Naive thymus-derived CD8-positive, alpha-beta T cell (primary cell): Measurements from ENCODE around the gene MYOF. TPM values are rescaled to one million over a fixed set of nuclear protein-coding genes. Genes with fewer than 3 reads are reported as not detected.
A peak's percentile ranks its signal among the peaks of the same experiment; 100 is the strongest.
"Not testable (repeated sequence)": the region's sequence is repeated elsewhere in the genome, so short reads cannot be mapped to it uniquely, and the experiment has no call there.

Experiments used
- ATAC-seq, 2 donors: fragments of 150-1000 bp; cut with Tn5 transposase in 1 of 2; sonication (Bioruptor Pico), chemical (Tn5 transposase) in 1 of 2; 1 replicate in 1 of 2; 2 replicates in 1 of 2; pipeline ENCODE4 v1.10.0; 2021; ENCODE audit warnings: mild to moderate bottlenecking in 2 of 2, moderate library complexity in 2 of 2
- POLR2A ChIA-PET: fragments of 350-600 bp; sonication (Branson Sonifier 250); formaldehyde crosslinking; loops from one replicate; lab custom pipeline; 2021; ENCODE audit warnings: antibody characterized with exemption; lab: Charles Lee
- DNase-seq, 10 donors: peaks; one replicate each; pipeline versions ENCODE4 v3.0.0 to v3.0.0-alpha.2; 2020 to 2022
- H3K27ac Mint-ChIP-seq, 10 donors: one replicate each; pipeline ENCODE4 v1.8.0; 2020 to 2022; ENCODE audit warnings: mild to moderate bottlenecking in 10 of 10, mixed read lengths in 10 of 10, moderate library complexity in 4 of 10, inconsistent platforms in 1 of 10
- H3K27me3 Mint-ChIP-seq, 5 donors: one replicate each; pipeline ENCODE4 v1.8.0; 2021 to 2022; ENCODE audit warnings: mixed read lengths in 5 of 5
- H3K36me3 Mint-ChIP-seq, 3 donors: one replicate each; pipeline ENCODE4 v1.8.0; 2020 to 2022; ENCODE audit warnings: mixed read lengths in 3 of 3, mild to moderate bottlenecking in 2 of 3, inconsistent platforms in 1 of 3
- H3K4me1 Mint-ChIP-seq, 4 donors: one replicate each; pipeline ENCODE4 v1.8.0; 2021 to 2022; ENCODE audit warnings: mixed read lengths in 4 of 4
- H3K4me3 Mint-ChIP-seq, 10 donors: one replicate each; pipeline ENCODE4 v1.8.0; 2020 to 2022; ENCODE audit warnings: mild to moderate bottlenecking in 10 of 10, mixed read lengths in 10 of 10, moderate library complexity in 6 of 10, inconsistent platforms in 1 of 10
- H3K9me3 Mint-ChIP-seq, 9 donors: one replicate each; pipeline ENCODE4 v1.8.0; 2020 to 2022; ENCODE audit warnings: mixed read lengths in 9 of 9, mild to moderate bottlenecking in 3 of 9, inconsistent platforms in 1 of 9, moderate library complexity in 1 of 9
- polyA plus RNA-seq, 3 donors: library from polyadenylated mRNA; unstranded; fragments of 300-500 nt; fragmentation: Illumina TruSeq; gene quantifications; one replicate each; pipeline ENCODE4 v1.2.3, GENCODE V29; 2021
- total RNA-seq, 8 experiments: library from RNA in 2 of 8; stranded (reverse) in 2 of 8; gene quantifications; one replicate each; pipeline ENCODE4 v1.2.3 and lab custom pipeline; 2021 to 2026

MYOF gene
- total and polyA plus RNA-seq, 5 experiments from 2014 or later, result 0.11 TPM; not detected in 4

- Mint-ChIP-seq H3K36me3 (no peaks in the 10 kb centered on the region), H3K4me1 (peaks cover 0 to 2% (median 0%) of the 10 kb centered on the region in 4 donors), H3K27me3 (peaks cover 0 to 4% (median 0%) of the 10 kb centered on the region in 5 donors), H3K4me3 (no peak overlapping the region), H3K27ac (no peak overlapping the region), H3K9me3 (no peaks in the 10 kb centered on the region)
- DNase-seq, result no peak
- ATAC-seq, result no peak
- POLR2A ChIA-PET, result interaction anchor here (1.1 kb wide), 1 partner anchor 99 kb away, joined by 3 read pairs; no protein-coding TSS in a partner anchor
Measured at GRCh38 chr10:93475227-93475626, 6.9 kb downstream of the MYOF start.

- Mint-ChIP-seq H3K27ac (no peak overlapping the region), H3K27me3 (peaks cover 0 to 4% (median 0%) of the 10 kb centered on the region in 5 donors), H3K36me3 (no peaks in the 10 kb centered on the region), H3K9me3 (no peaks in the 10 kb centered on the region), H3K4me3 (no peak overlapping the region), H3K4me1 (peaks cover 0 to 2% (median under 1%) of the 10 kb centered on the region in 4 donors)
- ATAC-seq (no peak), DNase-seq (no peak)
- POLR2A ChIA-PET, result no interaction called here
Measured at GRCh38 chr10:93473804-93474472, 8.2 kb downstream of the MYOF start.

DNA sequence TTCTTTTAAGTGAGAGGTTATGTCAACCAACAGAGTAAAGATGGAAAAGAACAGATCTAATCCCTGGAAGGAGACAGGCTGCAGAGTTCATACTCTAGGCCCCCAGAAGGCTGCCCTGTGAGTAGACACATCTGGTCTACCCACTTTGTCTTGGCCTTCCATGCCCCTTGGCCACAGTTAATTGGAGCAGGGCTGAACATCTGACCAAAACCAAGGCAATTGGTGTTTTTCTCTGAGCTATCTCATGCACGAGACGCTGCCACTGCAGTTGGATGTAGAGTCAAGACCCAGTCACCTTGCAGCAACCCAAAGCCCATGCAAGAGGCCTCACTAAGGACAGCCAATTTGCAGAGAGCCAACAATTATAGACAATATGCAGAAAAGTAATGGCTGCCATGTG, 9.0 kb downstream of the MYOF start:
- no peaks in the 10 kb centered on the region for H3K9me3 Mint-ChIP-seq
- no peak overlapping the region for H3K4me3 Mint-ChIP-seq
- no peaks in the 10 kb centered on the region for H3K36me3 Mint-ChIP-seq
- POLR2A ChIA-PET, result no interaction called here
- H3K27ac Mint-ChIP-seq, result no peak overlapping the region
- peaks cover 0 to 4% (median 0%) of the 10 kb centered on the region in 5 donors for H3K27me3 Mint-ChIP-seq
- ATAC-seq (no peak), DNase-seq (no peak)
- peaks cover 0 to 2% (median under 1%) of the 10 kb centered on the region in 4 donors for H3K4me1 Mint-ChIP-seq

GRCh38 chr10:93471110-93471651, 11.0 kb downstream of the MYOF start:
- peaks cover 0 to 2% (median under 1%) of the 10 kb centered on the region in 4 donors for H3K4me1 Mint-ChIP-seq
- no peaks in the 10 kb centered on the region for H3K9me3 Mint-ChIP-seq
- H3K36me3 Mint-ChIP-seq, result no peaks in the 10 kb centered on the region
- H3K27ac Mint-ChIP-seq, result no peak overlapping the region
- DNase-seq (no peak), ATAC-seq (no peak)
- POLR2A ChIA-PET, result interaction anchor here (0.6 kb wide), 1 partner anchor 906 kb away, joined by 7 read pairs; no protein-coding TSS in a partner anchor
- H3K27me3 Mint-ChIP-seq, result no peaks in the 10 kb centered on the region
- H3K4me3 Mint-ChIP-seq, result no peak overlapping the region

DNA sequence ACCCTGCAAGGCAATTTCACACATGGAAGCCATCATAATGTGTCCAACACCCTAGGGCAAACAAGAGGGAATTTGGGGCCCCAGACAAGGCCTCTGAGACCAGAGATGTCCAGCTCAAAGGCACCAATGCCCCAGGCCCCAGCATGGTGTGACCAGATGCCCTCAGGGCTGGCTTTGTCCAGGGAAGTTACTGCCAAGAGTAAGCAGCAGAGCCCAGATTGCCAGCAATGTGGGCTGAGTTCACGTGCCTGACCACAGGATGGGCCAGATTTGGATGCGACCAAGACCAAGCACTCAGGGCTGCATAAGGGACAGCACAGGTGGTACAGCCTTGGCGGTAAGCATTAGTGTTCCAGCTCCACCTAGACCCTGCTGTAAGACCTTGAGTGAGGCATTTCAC, 12.7 kb downstream of the MYOF start:
- Mint-ChIP-seq H3K36me3 (no peaks in the 10 kb centered on the region), H3K27ac (peak overlapping the region in 1 of 10 donors; percentile 58), H3K4me3 (no peak overlapping the region), H3K9me3 (no peaks in the 10 kb centered on the region), H3K27me3 (no peaks in the 10 kb centered on the region), H3K4me1 (peaks cover 0 to 2% (median under 1%) of the 10 kb centered on the region in 4 donors)
- ATAC-seq (no peak), DNase-seq (no peak)
- POLR2A ChIA-PET, result no interaction called here

GRCh38 chr10:93468461-93469213, 13.5 kb downstream of the MYOF start:
- no peaks in the 10 kb centered on the region for H3K27me3 Mint-ChIP-seq
- no peaks in the 10 kb centered on the region for H3K36me3 Mint-ChIP-seq
- H3K4me3 Mint-ChIP-seq, result no peak overlapping the region
- no peak for ATAC-seq
- peaks cover 0 to 9% (median under 1%) of the 10 kb centered on the region in 4 donors for H3K4me1 Mint-ChIP-seq
- H3K9me3 Mint-ChIP-seq, result no peaks in the 10 kb centered on the region
- no peak for DNase-seq
- POLR2A ChIA-PET, result no interaction called here
- no peak overlapping the region for H3K27ac Mint-ChIP-seq

DNA sequence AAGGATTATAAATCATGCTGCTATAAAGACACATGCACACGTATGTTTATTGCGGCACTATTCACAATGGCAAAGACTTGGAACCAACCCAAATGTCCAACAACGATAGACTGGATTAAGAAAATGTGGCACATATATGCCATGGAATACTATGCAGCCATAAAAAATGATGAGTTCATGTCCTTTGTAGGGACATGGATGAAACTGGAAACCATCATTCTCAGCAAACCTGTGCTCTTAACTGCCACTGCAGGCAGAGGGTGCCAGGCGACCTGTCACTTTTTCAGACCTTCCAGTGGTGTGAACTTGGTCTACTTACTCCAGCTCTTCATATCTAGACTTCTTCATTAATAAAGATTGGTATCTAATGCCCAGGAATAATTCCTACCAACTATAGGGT, 14.5 kb downstream of the MYOF start:
- H3K27me3 Mint-ChIP-seq, H3K4me3 Mint-ChIP-seq, DNase-seq, H3K36me3 Mint-ChIP-seq, H3K9me3 Mint-ChIP-seq, POLR2A ChIA-PET, ATAC-seq, H3K27ac Mint-ChIP-seq: not testable (repeated sequence)
- H3K4me1 Mint-ChIP-seq, result peaks cover 0 to 14% (median under 1%) of the 10 kb centered on the region in 4 donors

DNA sequence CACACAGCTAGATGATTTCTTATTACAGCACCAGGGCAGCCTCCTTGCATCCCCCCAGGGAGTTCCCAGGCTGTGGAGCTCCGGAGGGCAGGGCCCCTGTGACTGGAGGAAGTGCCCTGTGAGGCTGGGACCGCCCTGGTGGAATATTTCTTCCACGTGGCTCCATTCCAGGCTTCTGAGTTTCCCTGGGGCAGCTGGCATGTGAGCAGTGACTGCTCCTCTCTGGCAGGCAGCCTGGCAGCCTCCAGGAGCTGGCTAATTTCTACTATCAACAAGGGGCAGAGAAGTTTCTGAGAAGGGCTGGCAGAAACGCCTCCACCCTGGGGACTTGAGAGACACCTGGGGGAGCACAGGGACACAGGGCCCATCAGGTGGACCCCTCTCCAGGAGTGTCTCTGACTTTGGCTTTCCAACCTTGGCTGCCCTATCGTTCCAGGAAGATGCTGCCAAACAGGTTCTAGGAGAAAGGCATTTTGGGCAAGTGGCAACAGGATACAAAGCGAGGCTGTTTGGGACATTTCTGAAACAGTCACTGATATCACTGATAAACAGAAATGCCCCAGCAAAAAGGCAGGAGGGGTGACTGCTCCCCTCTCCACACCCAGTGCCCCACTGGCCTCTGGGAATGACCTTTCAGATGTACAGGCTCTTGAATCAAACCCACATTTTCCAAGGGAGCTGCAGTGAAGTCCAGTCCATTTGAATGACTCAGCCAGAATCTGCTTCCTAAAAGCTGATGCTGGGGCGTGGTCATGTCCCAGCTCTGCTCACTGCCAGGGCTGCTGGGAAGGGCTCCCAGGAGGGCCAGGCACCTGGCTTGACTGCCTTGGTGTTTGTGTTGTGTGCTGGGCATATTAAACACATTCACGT, 16.1 kb downstream of the MYOF start:
- H3K4me1 Mint-ChIP-seq, result peaks cover 0 to 23% (median under 1%) of the 10 kb centered on the region in 4 donors
- H3K9me3 Mint-ChIP-seq, result no peaks in the 10 kb centered on the region
- no peak overlapping the region for H3K27ac Mint-ChIP-seq
- H3K36me3 Mint-ChIP-seq, result no peaks in the 10 kb centered on the region
- H3K27me3 Mint-ChIP-seq, result no peaks in the 10 kb centered on the region
- POLR2A ChIA-PET, result no interaction called here
- ATAC-seq (no peak), DNase-seq (no peak)
- no peak overlapping the region for H3K4me3 Mint-ChIP-seq

GRCh38 chr10:93464776-93465388, 17.3 kb downstream of the MYOF start:
- Mint-ChIP-seq H3K27ac (no peak overlapping the region), H3K27me3 (peaks cover 0 to 2% (median 0%) of the 10 kb centered on the region in 5 donors), H3K4me1 (peaks cover 0 to 24% (median under 1%) of the 10 kb centered on the region in 4 donors), H3K4me3 (no peak overlapping the region), H3K36me3 (no peaks in the 10 kb centered on the region), H3K9me3 (no peaks in the 10 kb centered on the region)
- no peak for ATAC-seq
- DNase-seq, result no peak
- POLR2A ChIA-PET, result no interaction called here

DNA sequence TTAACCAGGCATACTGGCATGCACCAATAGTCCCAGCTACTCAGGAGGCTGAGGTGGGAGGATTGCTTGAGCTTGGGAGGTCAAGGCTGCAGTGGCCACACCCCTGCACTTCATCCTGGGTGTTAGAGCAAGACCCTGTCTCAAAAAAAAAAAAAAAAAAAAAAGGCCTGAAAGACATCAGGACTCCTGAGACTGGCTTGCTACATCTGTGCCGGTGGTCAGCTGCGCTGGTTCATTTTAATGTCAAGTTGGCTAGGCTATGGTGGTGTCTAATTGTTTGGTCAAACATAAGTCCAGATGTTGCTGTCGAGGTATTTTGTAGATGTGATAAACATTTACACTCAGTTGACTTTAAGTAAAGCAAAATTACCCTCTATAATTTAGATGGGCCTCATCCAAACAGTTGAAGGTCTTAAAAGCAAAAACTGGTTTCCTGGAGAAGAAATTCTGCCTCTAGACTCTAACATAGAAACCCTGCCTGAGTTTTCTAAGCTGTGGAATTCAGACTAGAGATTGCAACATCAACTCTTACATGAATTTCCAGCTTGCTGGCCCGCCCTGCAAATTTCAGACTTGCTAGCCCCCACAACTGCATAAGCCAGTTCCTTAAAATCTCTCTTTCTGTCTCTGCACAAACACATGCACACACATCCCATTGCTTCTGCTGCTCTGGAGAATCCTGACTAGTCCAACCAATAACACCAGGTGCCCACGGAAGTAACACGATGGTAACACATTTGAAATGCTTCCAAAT, 18.2 kb downstream of the MYOF start:
- Mint-ChIP-seq H3K27ac (peak overlapping the region in 1 of 10 donors; percentile 32), H3K36me3 (no peaks in the 10 kb centered on the region), H3K4me3 (no peak overlapping the region), H3K9me3 (no peaks in the 10 kb centered on the region), H3K4me1 (peaks cover 0 to 24% (median under 1%) of the 10 kb centered on the region in 4 donors), H3K27me3 (peaks cover 0 to 5% (median 0%) of the 10 kb centered on the region in 5 donors)
- DNase-seq (no peak), ATAC-seq (no peak)
- POLR2A ChIA-PET, result interaction anchor here (0.7 kb wide), 1 partner anchor 434 kb away, joined by 3 read pairs; no protein-coding TSS in a partner anchor

DNA sequence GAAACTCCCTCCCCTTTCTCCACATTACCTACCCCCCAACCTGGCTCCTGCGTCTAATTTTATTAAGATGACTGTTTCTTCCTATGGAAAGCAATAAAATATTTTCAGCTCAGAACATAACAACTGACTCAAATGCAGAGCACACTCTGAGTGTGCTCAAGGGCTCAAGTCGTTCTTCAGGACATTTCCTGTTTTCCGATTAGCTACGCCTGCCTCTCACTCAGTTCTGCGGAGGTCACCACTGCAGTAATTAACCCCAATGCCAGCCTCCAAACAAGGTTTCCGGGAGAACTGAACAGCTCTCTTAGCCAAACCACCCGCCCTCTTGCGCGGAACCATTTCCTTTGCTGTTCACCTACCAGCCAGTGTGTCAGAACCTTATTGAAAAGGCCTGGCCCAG, 19.3 kb downstream of the MYOF start:
- no peak for ATAC-seq
- no peak for DNase-seq
- Mint-ChIP-seq H3K27ac (peak overlapping the region in 1 of 10 donors; percentile 79), H3K9me3 (no peaks in the 10 kb centered on the region), H3K36me3 (no peaks in the 10 kb centered on the region), H3K4me1 (peaks cover 0 to 24% (median 0%) of the 10 kb centered on the region in 4 donors), H3K4me3 (no peak overlapping the region), H3K27me3 (peaks cover 0 to 5% (median 0%) of the 10 kb centered on the region in 5 donors)
- POLR2A ChIA-PET, result no interaction called here
